Activated T-cell treated with anti-CD3 and anti-CD28 coated beads, Interleukin-2, amount 50 U/mL, for 4 hours (primary cell): ENCODE data around the gene EVI5. TPM values are rescaled to one million over a fixed set of nuclear protein-coding genes. Genes with fewer than 3 reads are reported as not detected.

ENCODE experiments used
- ATAC-seq, 2 donors: fragments of 200-7000 bp; cut with Tn5 transposase; one replicate each; pipeline ENCODE4 v1.10.0; 2021
- DNase-seq: peaks from one replicate; pipeline ENCODE4 v3.0.0-alpha.2; 2020
- H3K27me3 Mint-ChIP-seq: one replicate; pipeline ENCODE4 v1.8.0; 2021; ENCODE audit warnings: low read depth, mixed read lengths
- H3K36me3 Mint-ChIP-seq: one replicate; pipeline ENCODE4 v1.8.0; 2022; ENCODE audit warnings: mixed read lengths; ENCODE audit not compliant: insufficient read depth
- H3K4me1 Mint-ChIP-seq: one replicate; pipeline ENCODE4 v1.8.0; 2021; ENCODE audit warnings: low read depth, mixed read lengths
- H3K4me3 Mint-ChIP-seq: one replicate; pipeline ENCODE4 v1.8.0; 2021; ENCODE audit warnings: mild to moderate bottlenecking, moderate library complexity, mixed read lengths
- H3K9me3 Mint-ChIP-seq: one replicate; pipeline ENCODE4 v1.8.0; 2021; ENCODE audit warnings: mixed read lengths
- total RNA-seq, 3 donors: library from RNA; stranded (reverse); gene quantifications; one replicate each; pipeline ENCODE4 v1.2.1, GENCODE V29; 2021

Gene EVI5
- total RNA-seq, 3 donors from 2014 or later: 28.7 to 32.9 (median 29.8) TPM

GRCh38 chr1:92583821-92584760, 200.8 kb downstream of the EVI5 start:
- Mint-ChIP-seq H3K27me3 (no peaks in the 10 kb centered on the region), H3K4me3 (peak overlapping the region; percentile 63), H3K4me1 (peaks cover 62% of the 10 kb centered on the region), H3K9me3 (peaks cover 4% of the 10 kb centered on the region), H3K36me3 (no peaks in the 10 kb centered on the region)
- DNase-seq (no peak), ATAC-seq (peak; percentile 71 to 72)

GRCh38 chr1:92577261-92577895, 207.5 kb downstream of the EVI5 start:
- H3K27me3 Mint-ChIP-seq: no peaks in the 10 kb centered on the region
- DNase-seq: no peak
- no peaks in the 10 kb centered on the region for H3K9me3 Mint-ChIP-seq
- H3K36me3 Mint-ChIP-seq: peaks cover 16% of the 10 kb centered on the region
- ATAC-seq: peak; percentile 83 to 84
- H3K4me1 Mint-ChIP-seq: peaks cover 52% of the 10 kb centered on the region
- H3K4me3 Mint-ChIP-seq: peak overlapping the region; percentile 91

GRCh38 chr1:92575123-92575522, 209.8 kb downstream of the EVI5 start:
- ATAC-seq (no peak), DNase-seq (no peak)
- H3K4me1 Mint-ChIP-seq: peaks cover 40% of the 10 kb centered on the region
- peak overlapping the region; percentile 83 for H3K4me3 Mint-ChIP-seq
- H3K27me3 Mint-ChIP-seq: no peaks in the 10 kb centered on the region
- no peaks in the 10 kb centered on the region for H3K9me3 Mint-ChIP-seq
- H3K36me3 Mint-ChIP-seq: peaks cover 21% of the 10 kb centered on the region

GRCh38 chr1:92572520-92572919, 212.4 kb downstream of the EVI5 start:
- H3K27me3 Mint-ChIP-seq: no peaks in the 10 kb centered on the region
- peak overlapping the region; percentile 19 for H3K4me3 Mint-ChIP-seq
- H3K4me1 Mint-ChIP-seq: peaks cover 29% of the 10 kb centered on the region
- H3K9me3 Mint-ChIP-seq: no peaks in the 10 kb centered on the region
- ATAC-seq (no peak), DNase-seq (no peak)
- peaks cover 24% of the 10 kb centered on the region for H3K36me3 Mint-ChIP-seq

GRCh38 chr1:92571578-92571977, 213.3 kb downstream of the EVI5 start:
- Mint-ChIP-seq H3K27me3 (no peaks in the 10 kb centered on the region), H3K4me3 (peak overlapping the region; percentile 19), H3K36me3 (peaks cover 24% of the 10 kb centered on the region), H3K4me1 (peaks cover 21% of the 10 kb centered on the region), H3K9me3 (no peaks in the 10 kb centered on the region)
- no peak for ATAC-seq
- DNase-seq: no peak

- no peaks in the 10 kb centered on the region for H3K27me3 Mint-ChIP-seq
- peak; percentile 70 to 83 for ATAC-seq
Observed at GRCh38 chr1:92567211-92567868, 217.6 kb downstream of the EVI5 start.

GRCh38 chr1:92563457-92564216, 221.3 kb downstream of the EVI5 start:
- H3K4me1 Mint-ChIP-seq: no peaks in the 10 kb centered on the region
- H3K4me3 Mint-ChIP-seq: no peak overlapping the region
- DNase-seq (no peak), ATAC-seq (peak; percentile 46 to 65)
- H3K9me3 Mint-ChIP-seq: no peaks in the 10 kb centered on the region
- H3K27me3 Mint-ChIP-seq: no peaks in the 10 kb centered on the region
- peaks cover 9% of the 10 kb centered on the region for H3K36me3 Mint-ChIP-seq

More at GRCh38 chr1:92567211-92567868, 217.6 kb downstream of the EVI5 start:
- H3K4me3 Mint-ChIP-seq: no peak overlapping the region
- H3K4me1 Mint-ChIP-seq: peaks cover 8% of the 10 kb centered on the region
- DNase-seq: no peak
- H3K9me3 Mint-ChIP-seq: no peaks in the 10 kb centered on the region
- H3K36me3 Mint-ChIP-seq: peaks cover 8% of the 10 kb centered on the region

- H3K36me3 Mint-ChIP-seq: peaks cover 17% of the 10 kb centered on the region
- no peaks in the 10 kb centered on the region for H3K27me3 Mint-ChIP-seq
- ATAC-seq (no peak), DNase-seq (no peak)
- no peak overlapping the region for H3K4me3 Mint-ChIP-seq
- H3K4me1 Mint-ChIP-seq: peaks cover 27% of the 10 kb centered on the region
- no peaks in the 10 kb centered on the region for H3K9me3 Mint-ChIP-seq
Observed at GRCh38 chr1:92556350-92556749, 228.6 kb downstream of the EVI5 start.

- H3K27me3 Mint-ChIP-seq: no peaks in the 10 kb centered on the region
- no peak for DNase-seq
- peaks cover 27% of the 10 kb centered on the region for H3K4me1 Mint-ChIP-seq
- H3K9me3 Mint-ChIP-seq: no peaks in the 10 kb centered on the region
- ATAC-seq: no peak
- no peak overlapping the region for H3K4me3 Mint-ChIP-seq
- H3K36me3 Mint-ChIP-seq: peaks cover 13% of the 10 kb centered on the region
Observed at GRCh38 chr1:92554216-92554615, 230.7 kb downstream of the EVI5 start.

- Mint-ChIP-seq H3K36me3 (peaks cover 11% of the 10 kb centered on the region), H3K9me3 (no peaks in the 10 kb centered on the region), H3K27me3 (no peaks in the 10 kb centered on the region), H3K4me1 (peaks cover 25% of the 10 kb centered on the region), H3K4me3 (no peak overlapping the region)
- no peak for ATAC-seq
- no peak for DNase-seq
Observed at GRCh38 chr1:92551916-92552315, 233.0 kb downstream of the EVI5 start.

- no peak for DNase-seq
Observed at GRCh38 chr1:92544756-92545165, 240.1 kb downstream of the EVI5 start.

GRCh38 chr1:92543131-92544055, 241.5 kb downstream of the EVI5 start:
- ATAC-seq (no peak), DNase-seq (no peak)
- H3K27me3 Mint-ChIP-seq: no peaks in the 10 kb centered on the region
- H3K9me3 Mint-ChIP-seq: no peaks in the 10 kb centered on the region
- peaks cover 44% of the 10 kb centered on the region for H3K4me1 Mint-ChIP-seq
- peaks cover 23% of the 10 kb centered on the region for H3K36me3 Mint-ChIP-seq
- no peak overlapping the region for H3K4me3 Mint-ChIP-seq

More at GRCh38 chr1:92544756-92545165, 240.1 kb downstream of the EVI5 start:
- Mint-ChIP-seq H3K9me3 (no peaks in the 10 kb centered on the region), H3K4me3 (no peak overlapping the region), H3K27me3 (no peaks in the 10 kb centered on the region), H3K4me1 (peaks cover 30% of the 10 kb centered on the region), H3K36me3 (peaks cover 23% of the 10 kb centered on the region)
- ATAC-seq: no peak
